GM12878 (cell line): ENCODE measurements around the gene PLEK2. TPM values are rescaled to one million over a fixed set of nuclear protein-coding genes. Genes with fewer than 3 reads are reported as not detected.

Source experiments
- ATAC-seq: fragments of 200-7000 bp; cut with Tn5 transposase; 3 replicates; pipeline ENCODE4 v1.9.1; 2020; ENCODE audit warnings: mild to moderate bottlenecking, moderate library complexity
- BruUV-seq: library from RNA; stranded (reverse); fragments of 400-500 nt; replicated peaks from 2 replicates; lab custom pipeline; 2021; lab: Mats Ljungman, UMichigan
- CTCF ChIA-PET: fragments of 300-600 bp; sonication (Branson Sonifier 250); formaldehyde crosslinking; extraction: SDS; loops from one replicate; lab custom pipeline; 2021; ENCODE audit warnings: inconsistent platforms; lab: Yijun Ruan, JAX
- POLR2A ChIA-PET: fragments of 350-600 bp; formaldehyde crosslinking; extraction: SDS; loops from one replicate; lab custom pipeline; 2021; ENCODE audit warnings: inconsistent platforms; lab: Charles Lee
- RAD21 ChIA-PET: fragments of 300-600 bp; sonication (Branson Sonifier 250); formaldehyde crosslinking; loops from one replicate; lab custom pipeline; 2023; ENCODE audit warnings: antibody characterized with exemption; ENCODE audit not compliant: unreplicated experiment; lab: Charles Lee
- SMC1A ChIA-PET: fragments of 300-600 bp; sonication (Branson Sonifier 250); formaldehyde crosslinking; loops from one replicate; lab custom pipeline; 2023; ENCODE audit not compliant: unreplicated experiment, uncharacterized antibody; lab: Charles Lee
- DNase-seq: peaks from one replicate; pipeline ENCODE4 v3.0.0-alpha.2; 2011; ENCODE audit warnings: low read depth, low spot score
- FAIRE-seq: peaks from 3 replicates; lab custom pipeline; 2011; peaks lifted over from hg19 to GRCh38; lab: Jason Lieb, UNC
- H2AFZ ChIP-seq: 2 replicates; pipeline ENCODE4 v1.6.0; 2011; ENCODE audit warnings: low read depth, low read length, control low read depth; ENCODE audit not compliant: control insufficient read depth
- H3K27ac ChIP-seq: 2 replicates; pipeline ENCODE4 v1.5.1; 2011; ENCODE audit warnings: control low read depth; ENCODE audit not compliant: control insufficient read depth, insufficient read depth
- H3K27me3 ChIP-seq, 2 experiments: replicated peaks in 1 of 2; 2 replicates each; pipeline versions ENCODE4 v1.6.0 to v1.6.1; 2011; ENCODE audit warnings: low read length in 1 of 2; ENCODE audit not compliant: control insufficient read depth in 2 of 2, insufficient read depth in 2 of 2
- H3K36me3 ChIP-seq, 2 experiments: 2 replicates each; pipeline ENCODE4 v1.5.1; 2011; ENCODE audit warnings: low read length in 1 of 2; ENCODE audit not compliant: control insufficient read depth in 2 of 2, insufficient read depth in 2 of 2
- H3K4me1 ChIP-seq: 2 replicates; pipeline ENCODE4 v1.6.1; 2011; ENCODE audit warnings: mild to moderate bottlenecking, low read length, moderate library complexity, mixed read lengths; ENCODE audit not compliant: control insufficient read depth, insufficient read depth
- H3K4me2 ChIP-seq: 2 replicates; pipeline ENCODE4 v1.6.0; 2011; ENCODE audit warnings: control low read depth; ENCODE audit not compliant: control insufficient read depth, insufficient read depth
- H3K4me3 ChIP-seq: fragments of 200-600 bp; sonication (generic); 2 replicates; pipeline ENCODE4 v1.5.1; 2016
- H3K79me2 ChIP-seq: 2 replicates; pipeline ENCODE4 v1.6.0; 2011; ENCODE audit warnings: low read length; ENCODE audit not compliant: control insufficient read depth, insufficient read depth
- H3K9ac ChIP-seq: 2 replicates; pipeline ENCODE4 v1.8.0; 2011; ENCODE audit warnings: low read length, control low read depth, mixed read lengths; ENCODE audit not compliant: control insufficient read depth, insufficient read depth
- H3K9me3 ChIP-seq: replicated peaks from 3 replicates; pipeline ENCODE4 v1.5.1; 2011; ENCODE audit warnings: mild to moderate bottlenecking, low read length; ENCODE audit not compliant: control insufficient read depth, insufficient read depth
- H4K20me1 ChIP-seq: 2 replicates; pipeline ENCODE4 v1.6.0; 2011; ENCODE audit not compliant: control insufficient read depth, insufficient read depth
- HCFC1 ChIP-seq: fragments of 150-350 bp; IDR thresholded peaks from 2 replicates; pipeline ENCODE4 v1.6.1; 2014; ENCODE audit warnings: low read length
- LARP7 ChIP-seq: fragments of 450-650 bp; IDR thresholded peaks from 2 replicates; pipeline ENCODE4 v1.6.1; 2017; ENCODE audit warnings: mild to moderate bottlenecking
- NR2F1 ChIP-seq: fragments of 450-650 bp; conservative IDR thresholded peaks from 2 replicates; pipeline ENCODE4 v1.6.1; 2017; ENCODE audit warnings: mild to moderate bottlenecking
- RAD51 ChIP-seq: fragments of 450-650 bp; IDR thresholded peaks from 2 replicates; pipeline ENCODE4 v1.6.1; 2016; ENCODE audit warnings: moderate library complexity, mild to moderate bottlenecking, inconsistent platforms
- SUZ12 ChIP-seq: fragments of 200-600 bp; sonication (generic); IDR thresholded peaks from one replicate; pipeline ENCODE4 v1.6.1; 2018; ENCODE audit warnings: antibody characterized with exemption, mild to moderate bottlenecking; ENCODE audit not compliant: unreplicated experiment
- in situ Hi-C: fragments of 300-500 bp; cut with MboI; formaldehyde crosslinking; loops from 9 replicates; pipeline ENCODE4 v1.14.3; 2018; ENCODE audit warnings: mixed read lengths
- intact Hi-C: fragments of 100-400 bp; cut with micrococcal nuclease; formaldehyde crosslinking; loops from one replicate; pipeline ENCODE4 v1.14.2; 2022; ENCODE audit not compliant: unreplicated experiment
- polyA plus RNA-seq, 11 experiments: library from polyadenylated mRNA; depleted of rRNA in 4 of 11; unstranded in 6 of 11; stranded (reverse) in 5 of 11; fragments of >200 nt; fragmentation: Nextera tagmentation in 4 of 11; fragmentation: Illumina TruSeq in 1 of 11; extraction: Ambion mirVana in 4 of 11; extraction: Trizol in 1 of 11; gene quantifications; 1 replicate in 1 of 11; 2 replicates in 10 of 11; pipeline versions ENCODE4 v1.2.1 to v1.2.3, GENCODE V29; 2011 to 2016; ENCODE audit warnings: inconsistent platforms in 2 of 11, missing spikeins in 2 of 11, low read depth in 1 of 11
- total RNA-seq, 4 experiments: library from RNA; depleted of rRNA in 3 of 4; stranded (reverse); fragments of >200 nt in 3 of 4; fragmentation: Illumina TruSeq in 1 of 4; extraction: Trizol in 1 of 4; gene quantifications; 2 replicates each; pipeline versions ENCODE4 v1.2.1 to v1.2.3, GENCODE V29; 2013 to 2021
- TF ChIP-seq, protein P1 (sequence below): fragments of 450-650 bp; IDR thresholded peaks from 2 replicates; pipeline ENCODE4 v1.6.1; 2017; ENCODE audit warnings: mild to moderate bottlenecking, low read depth, inconsistent platforms; ENCODE audit not compliant: poor library complexity, severe bottlenecking

The PLEK2 gene
- total and polyA plus RNA-seq, 10 of the 15 experiments (the other 5 are each of a cell fraction or from before 2014, with no cell fraction given), result 0.08 to 0.20 TPM; not detected in 8

DNA sequence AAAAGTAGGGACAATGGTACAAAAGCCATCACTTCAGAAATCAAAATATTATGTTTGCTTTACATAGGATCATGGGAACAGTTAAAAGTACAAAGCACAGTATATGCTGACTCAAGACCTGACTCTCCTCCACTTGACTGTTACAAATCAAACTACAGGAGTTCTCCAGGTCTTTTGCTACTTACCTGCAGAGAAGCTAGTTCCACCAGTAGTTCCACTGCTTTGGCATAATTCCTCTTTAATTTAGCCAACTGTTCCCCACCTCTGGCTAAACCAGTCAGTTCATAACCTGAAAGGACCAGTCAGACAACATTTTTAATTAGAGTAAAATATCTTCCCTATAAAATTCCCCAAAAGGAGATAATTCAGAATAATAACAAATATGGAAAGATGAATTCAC, 66.4 kb downstream of the PLEK2 start:
- TF ChIP-seq HCFC1, result no peak
- TF ChIP-seq RAD51, result no peak
- TF ChIP-seq, protein P1, sequence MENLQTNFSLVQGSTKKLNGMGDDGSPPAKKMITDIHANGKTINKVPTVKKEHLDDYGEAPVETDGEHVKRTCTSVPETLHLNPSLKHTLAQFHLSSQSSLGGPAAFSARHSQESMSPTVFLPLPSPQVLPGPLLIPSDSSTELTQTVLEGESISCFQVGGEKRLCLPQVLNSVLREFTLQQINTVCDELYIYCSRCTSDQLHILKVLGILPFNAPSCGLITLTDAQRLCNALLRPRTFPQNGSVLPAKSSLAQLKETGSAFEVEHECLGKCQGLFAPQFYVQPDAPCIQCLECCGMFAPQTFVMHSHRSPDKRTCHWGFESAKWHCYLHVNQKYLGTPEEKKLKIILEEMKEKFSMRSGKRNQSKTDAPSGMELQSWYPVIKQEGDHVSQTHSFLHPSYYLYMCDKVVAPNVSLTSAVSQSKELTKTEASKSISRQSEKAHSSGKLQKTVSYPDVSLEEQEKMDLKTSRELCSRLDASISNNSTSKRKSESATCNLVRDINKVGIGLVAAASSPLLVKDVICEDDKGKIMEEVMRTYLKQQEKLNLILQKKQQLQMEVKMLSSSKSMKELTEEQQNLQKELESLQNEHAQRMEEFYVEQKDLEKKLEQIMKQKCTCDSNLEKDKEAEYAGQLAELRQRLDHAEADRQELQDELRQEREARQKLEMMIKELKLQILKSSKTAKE, result no peak
- no peak for TF ChIP-seq NR2F1
- TF ChIP-seq LARP7, result no peak
- no peak for TF ChIP-seq SUZ12
- no TSS peak for BruUV-seq
- POLR2A ChIA-PET, result no interaction called here
- ATAC-seq (no peak), DNase-seq (no peak), FAIRE-seq (no peak)
- Histone ChIP-seq H3K36me3 (peaks cover 0 to 12% of the 10 kb centered on the region in 2 experiments; a peak in 2 of 4 replicates), H3K4me1 (no peaks in the 10 kb centered on the region), H4K20me1 (no peaks in the 10 kb centered on the region), H3K27ac (no peak overlapping the region), H3K4me3 (no peak overlapping the region), H3K9me3 (no peaks in the 10 kb centered on the region), H3K4me2 (no peak overlapping the region), H2AFZ (no peak overlapping the region), H3K79me2 (no peaks in the 10 kb centered on the region), H3K27me3 (no peaks in the 10 kb centered on the region), H3K9ac (no peak overlapping the region)
- RAD21 ChIA-PET, result no interaction called here
- intact Hi-C loops, result no loop called here
- CTCF ChIA-PET, result interaction anchor here (1.0 kb wide), 1 partner anchor 226 kb away, joined by 3 read pairs; no protein-coding TSS in a partner anchor
- in situ Hi-C loops, result no loop called here
- SMC1A ChIA-PET, result no interaction called here
